Pancreas (tissue), 10 donors: ENCODE measurements around the gene ACP6. TPM values are rescaled to one million over a fixed set of nuclear protein-coding genes. Genes with fewer than 3 reads are reported as not detected.

Source experiments
- ATAC-seq, 4 donors: fragments of 200-7000 bp; cut with Tn5 transposase; one replicate each; pipeline versions ENCODE4 v1.8.0 to v1.9.1; 2020; ENCODE audit warnings: mild to moderate bottlenecking in 4 of 4, moderate library complexity in 4 of 4
- DNase-seq, 6 donors: peaks; one replicate each; pipeline ENCODE4 v3.0.0-alpha.2; 2020
- FAIRE-seq: peaks from 2 replicates; lab custom pipeline; 2012; peaks lifted over from hg19 to GRCh38; lab: Jason Lieb, UNC
- H3K27ac ChIP-seq, 4 donors: fragments of 200-600 bp; sonication (generic); 1 replicate in 3 of 4; 2 replicates in 1 of 4; pipeline versions ENCODE4 v1.5.0 to v1.8.0; 2020
- H3K27me3 ChIP-seq, 4 donors: fragments of 200-600 bp; one replicate each; pipeline ENCODE4 v1.8.0; 2021
- H3K36me3 ChIP-seq, 3 donors: fragments of 200-600 bp; sonication (generic) in 1 of 3; one replicate each; pipeline versions ENCODE4 v1.5.0 to v1.8.0; 2020 to 2021
- H3K4me1 ChIP-seq, 3 donors: fragments of 200-600 bp; one replicate each; pipeline ENCODE4 v1.8.0; 2021
- H3K4me3 ChIP-seq, 4 donors: fragments of 200-600 bp; sonication (generic) in 2 of 4; one replicate each; pipeline versions ENCODE4 v1.5.0 to v1.8.0; 2020 to 2021
- H3K9me3 ChIP-seq, 4 donors: fragments of 200-600 bp; one replicate each; pipeline ENCODE4 v1.8.0; 2021
- WGBS, 2 donors: extraction: QIAGEN DNeasy Blood & Tissue Kit; methylation state at CpG; one replicate each; pipeline ENCODE4 v1.1.7; 2013; 5-methylcytosine and 5-hydroxymethylcytosine counted together
- intact Hi-C, 3 donors: fragments of 100-400 bp; cut with DNase I; formaldehyde crosslinking; loops; one replicate each; pipeline versions ENCODE4 v1.11.1 to v1.14.2; 2022
- polyA plus RNA-seq, 2 donors: library from polyadenylated mRNA; stranded (reverse); fragments of 200-250 nt; gene quantifications; one replicate each; pipeline ENCODE4 v1.2.3, GENCODE V29; 2013
- total RNA-seq, 6 donors: library from RNA; stranded (reverse); fragmentation: NEBNext Ultra II Directional in 4 of 6; extraction: Animal tissue kit (Norgen Biotek cat#: 25700) in 4 of 6; gene quantifications; one replicate each; pipeline versions ENCODE4 v1.2.1 to v1.2.4, GENCODE V29; 2021 to 2023
- TF ChIP-seq, protein P1 (sequence below), 4 donors: fragments of 200-600 bp; sonication (generic) in 3 of 4; IDR thresholded peaks; one replicate each; pipeline versions ENCODE4 v1.5.0 to v1.8.0; 2021; ENCODE audit warnings: antibody characterized with exemption in 4 of 4
- donor health status: healthy with polysubstance abuse.
- donor health status: DM: no; HTN: no; CAD: no; lungs with moderate emphysema.
- donor health status: DM: no; HTN: no; CAD: no.
- donor health status: control.
- donor health status: control.
- donor health status: Bipolar disorder and iron deficiency.
- donor health status: DM: yes; HTN: yes; CAD: no.
- donor health status: DM: no; HTN: no; CAD: no.
- donor health status: DM: no; HTN: no; CAD: no.
- donor health status: DM: yes; HTN: yes; CAD: no.

ACP6 gene
- total and polyA plus RNA-seq, 8 donors: 8.5 to 18.6 (median 10.1) TPM

DNA sequence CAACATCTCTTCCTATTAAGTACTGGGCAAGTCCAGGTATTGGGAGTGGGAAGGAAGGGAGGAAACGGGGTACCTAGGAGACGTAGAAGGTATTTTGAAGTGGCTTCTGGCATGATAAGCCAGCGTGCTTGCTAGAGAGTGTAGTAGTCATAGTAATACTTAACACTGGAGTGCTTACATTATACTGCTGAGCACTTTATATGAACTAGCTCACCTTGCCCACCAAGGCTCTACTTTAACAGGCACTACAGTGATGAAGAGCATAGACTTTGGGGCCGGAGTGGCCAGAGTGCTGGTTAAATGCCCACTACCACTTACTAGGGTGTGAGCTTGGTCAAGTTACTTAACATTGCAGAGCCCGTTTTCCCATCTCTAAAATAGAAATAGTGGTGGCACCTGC, 61.7 kb downstream of the ACP6 start:
- peaks cover 0 to 8% (median 0%) of the 10 kb centered on the region in 3 donors for H3K36me3 ChIP-seq
- H3K9me3 ChIP-seq: no peaks in the 10 kb centered on the region
- 91 to 92% methylated on average over 5 of the region's 5 CpGs for WGBS, 2 donors
- DNase-seq (no peak), FAIRE-seq (no peak), ATAC-seq (peak in 2 of 4 donors; percentile 46 to 62)
- H3K27ac ChIP-seq: no peak overlapping the region
- TF ChIP-seq, protein P1, sequence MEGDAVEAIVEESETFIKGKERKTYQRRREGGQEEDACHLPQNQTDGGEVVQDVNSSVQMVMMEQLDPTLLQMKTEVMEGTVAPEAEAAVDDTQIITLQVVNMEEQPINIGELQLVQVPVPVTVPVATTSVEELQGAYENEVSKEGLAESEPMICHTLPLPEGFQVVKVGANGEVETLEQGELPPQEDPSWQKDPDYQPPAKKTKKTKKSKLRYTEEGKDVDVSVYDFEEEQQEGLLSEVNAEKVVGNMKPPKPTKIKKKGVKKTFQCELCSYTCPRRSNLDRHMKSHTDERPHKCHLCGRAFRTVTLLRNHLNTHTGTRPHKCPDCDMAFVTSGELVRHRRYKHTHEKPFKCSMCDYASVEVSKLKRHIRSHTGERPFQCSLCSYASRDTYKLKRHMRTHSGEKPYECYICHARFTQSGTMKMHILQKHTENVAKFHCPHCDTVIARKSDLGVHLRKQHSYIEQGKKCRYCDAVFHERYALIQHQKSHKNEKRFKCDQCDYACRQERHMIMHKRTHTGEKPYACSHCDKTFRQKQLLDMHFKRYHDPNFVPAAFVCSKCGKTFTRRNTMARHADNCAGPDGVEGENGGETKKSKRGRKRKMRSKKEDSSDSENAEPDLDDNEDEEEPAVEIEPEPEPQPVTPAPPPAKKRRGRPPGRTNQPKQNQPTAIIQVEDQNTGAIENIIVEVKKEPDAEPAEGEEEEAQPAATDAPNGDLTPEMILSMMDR (IDR thresholded peaks at IDR 0.05): no peak
- no peak overlapping the region for H3K4me3 ChIP-seq
- intact Hi-C loops: no loop called here
- H3K27me3 ChIP-seq: no peaks in the 10 kb centered on the region
- no peaks in the 10 kb centered on the region for H3K4me1 ChIP-seq

DNA sequence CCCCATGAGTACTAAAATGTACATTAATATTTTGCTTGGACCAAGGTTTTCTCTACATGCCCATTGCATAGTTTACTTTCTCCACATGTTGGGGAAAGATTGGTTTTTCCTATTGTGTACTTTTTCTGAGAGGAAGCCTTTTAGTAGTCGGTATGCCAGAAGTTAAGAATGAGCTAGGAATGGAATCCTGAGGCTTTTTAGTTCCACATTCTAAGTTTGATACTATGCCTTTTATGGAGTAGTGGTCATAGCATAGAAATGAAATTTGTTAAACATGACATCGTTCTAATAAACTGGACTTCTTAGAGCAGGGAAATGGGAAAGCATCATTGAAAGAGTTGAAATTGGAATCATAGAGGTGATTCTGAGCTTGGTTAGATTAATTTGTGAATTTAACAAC, 64.7 kb downstream of the ACP6 start:
- H3K9me3 ChIP-seq: no peaks in the 10 kb centered on the region
- DNase-seq (no peak), FAIRE-seq (no peak), ATAC-seq (no peak)
- H3K4me1 ChIP-seq: peaks cover 0 to 6% (median 2%) of the 10 kb centered on the region in 3 donors
- TF ChIP-seq, protein P1 (IDR thresholded peaks at IDR 0.05): no peak
- 81 to 93% methylated on average over 2 of the region's 2 CpGs for WGBS, 2 donors
- intact Hi-C loops: no loop called here
- no peak overlapping the region for H3K4me3 ChIP-seq
- no peak overlapping the region for H3K27ac ChIP-seq
- no peaks in the 10 kb centered on the region for H3K36me3 ChIP-seq
- no peaks in the 10 kb centered on the region for H3K27me3 ChIP-seq

DNA sequence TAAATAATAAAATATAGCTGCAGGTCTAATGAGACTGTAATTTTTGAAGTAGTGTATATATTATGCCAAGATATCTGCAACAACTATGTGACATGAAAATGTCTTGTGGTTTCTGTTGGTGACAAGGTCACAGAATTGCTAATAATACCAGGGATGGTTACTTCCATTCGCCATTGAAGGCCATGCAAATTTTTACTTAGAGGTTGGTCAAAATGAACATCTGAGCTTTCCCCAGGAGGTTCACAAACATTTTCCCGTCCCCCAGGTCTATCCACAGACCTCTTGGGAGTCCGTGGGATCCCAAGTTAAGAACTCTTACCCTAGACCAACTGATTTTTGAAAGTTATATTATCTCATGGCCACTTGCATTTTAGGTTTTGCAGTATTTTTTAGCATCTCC, 66.3 kb downstream of the ACP6 start:
- intact Hi-C loops: no loop called here
- H3K4me3 ChIP-seq: no peak overlapping the region
- H3K9me3 ChIP-seq: no peaks in the 10 kb centered on the region
- no peak overlapping the region for H3K27ac ChIP-seq
- FAIRE-seq (no peak), DNase-seq (no peak), ATAC-seq (no peak)
- TF ChIP-seq, protein P1 (IDR thresholded peaks at IDR 0.05): no peak
- WGBS, 2 donors: 89 to 90% methylated on average over 3 of the region's 3 CpGs
- H3K27me3 ChIP-seq: no peaks in the 10 kb centered on the region
- peaks cover 0 to 7% (median 4%) of the 10 kb centered on the region in 3 donors for H3K4me1 ChIP-seq
- H3K36me3 ChIP-seq: no peaks in the 10 kb centered on the region

DNA sequence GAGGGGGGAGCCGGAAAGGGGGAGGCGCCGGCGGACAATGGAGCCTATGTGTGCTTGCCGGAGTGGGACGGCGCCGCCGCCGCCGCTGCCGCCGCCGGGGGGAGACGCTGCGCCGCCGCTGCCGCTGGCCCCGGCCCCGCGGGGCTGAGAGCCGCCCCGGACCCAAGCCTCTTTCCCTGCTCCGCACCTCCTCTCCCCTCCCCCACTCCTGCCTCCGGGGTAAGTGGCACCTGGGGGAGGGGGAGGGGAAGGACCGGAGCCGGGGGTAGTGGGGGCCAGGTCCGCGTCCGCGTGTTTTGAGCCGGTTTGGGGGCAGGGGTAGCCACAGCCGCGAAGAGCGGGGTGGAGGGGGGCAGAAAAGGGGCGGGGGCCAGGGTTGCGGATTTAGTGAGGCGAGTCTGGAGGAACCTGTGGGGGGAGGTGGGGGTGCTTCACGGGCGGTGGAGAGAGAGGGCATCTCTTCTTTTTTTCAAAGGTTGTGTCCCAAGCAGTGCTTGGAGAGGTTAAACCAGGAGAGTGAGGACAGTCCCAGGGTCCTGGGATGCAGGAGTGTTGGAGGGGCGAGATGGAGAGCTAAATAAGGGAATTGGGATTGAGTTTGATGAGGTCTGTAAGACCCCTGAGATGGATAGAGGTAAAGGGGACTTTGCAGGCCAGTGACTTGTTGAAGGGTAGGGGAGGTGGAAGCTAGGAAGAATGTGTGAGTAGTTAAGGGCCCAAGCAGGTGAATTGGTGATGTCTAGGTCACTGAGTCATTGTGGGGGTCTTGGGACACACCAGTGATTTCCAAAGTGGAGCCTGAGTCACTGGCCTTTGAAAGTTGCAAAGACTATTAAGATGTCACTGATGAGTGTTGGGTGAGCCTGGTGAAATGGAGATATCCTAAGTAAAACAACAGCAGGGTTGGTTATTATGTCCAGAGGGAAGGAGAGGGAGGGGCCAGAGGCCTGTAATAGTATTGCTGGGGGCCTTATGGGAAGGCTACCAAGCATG, 69.9 kb downstream of the ACP6 start:
- no peak for FAIRE-seq
- H3K27ac ChIP-seq: peak overlapping the region in 3 of 4 donors; percentile 22 to 89 (median 86)

More for the DNA sequence above, 69.9 kb downstream of the ACP6 start:
- H3K9me3 ChIP-seq: no peaks in the 10 kb centered on the region
- 1% methylated on average over 29 to 42 of the region's 42 CpGs for WGBS, 2 donors
- DNase-seq (no peak), ATAC-seq (no peak)
- H3K4me3 ChIP-seq: peak overlapping the region; percentile 43 to 79 (median 65)
- peaks cover 0 to 11% (median 4%) of the 10 kb centered on the region in 3 donors for H3K4me1 ChIP-seq
- TF ChIP-seq, protein P1 (IDR thresholded peaks at IDR 0.05): no peak
- H3K27me3 ChIP-seq: no peaks in the 10 kb centered on the region
- no peaks in the 10 kb centered on the region for H3K36me3 ChIP-seq
- intact Hi-C loops: no loop called here
